Natural killer cell treated with Interleukin-12 subunit alpha and Interleukin-12 subunit beta and Interleukin-15 and Interleukin-18, amount 100 ng/mL, for 72 hours (primary cell): ENCODE data around the gene TMEM219. TPM values are rescaled to one million over a fixed set of nuclear protein-coding genes. Genes with fewer than 3 reads are reported as not detected.
A peak's percentile ranks its signal among the peaks of the same experiment; 100 is the strongest.

Experiments
- ATAC-seq, 2 donors: fragments of 150-1000 bp; cut with Tn5 transposase in 1 of 2; sonication (Bioruptor Pico), chemical (Tn5 transposase) in 1 of 2; 2 replicates each; pipeline ENCODE4 v1.10.0; 2021
- DNase-seq: peaks from one replicate; pipeline ENCODE4 v3.0.0; 2022; ENCODE audit warnings: low spot score
- H3K27ac Mint-ChIP-seq, 2 donors: 1 replicate in 1 of 2; 2 replicates in 1 of 2; pipeline ENCODE4 v1.8.0; 2022; ENCODE audit warnings: mixed read lengths in 2 of 2, mild to moderate bottlenecking in 1 of 2, moderate library complexity in 1 of 2
- H3K27me3 Mint-ChIP-seq, 2 donors: 1 replicate in 1 of 2; 2 replicates in 1 of 2; pipeline ENCODE4 v1.8.0; 2022; ENCODE audit warnings: mixed read lengths in 2 of 2
- H3K36me3 Mint-ChIP-seq: one replicate; pipeline ENCODE4 v1.8.0; 2022; ENCODE audit warnings: mixed read lengths
- H3K4me1 Mint-ChIP-seq, 2 donors: 1 replicate in 1 of 2; 2 replicates in 1 of 2; pipeline ENCODE4 v1.8.0; 2022; ENCODE audit warnings: low read depth in 2 of 2, mixed read lengths in 2 of 2, mild to moderate bottlenecking in 1 of 2
- H3K4me3 Mint-ChIP-seq: one replicate; pipeline ENCODE4 v1.8.0; 2022; ENCODE audit warnings: mixed read lengths
- H3K9me3 Mint-ChIP-seq: 2 replicates; pipeline ENCODE4 v1.8.0; 2022; ENCODE audit warnings: mixed read lengths
- total RNA-seq, 2 donors: library from RNA; stranded (reverse); gene quantifications; one replicate each; pipeline ENCODE4 v1.2.3, GENCODE V29; 2022

TMEM219 gene
- 10 to 100 TPM; 44.3 to 51.6 TPM for total RNA-seq

GRCh38 chr16:29961479-29962343 is at the start of gene TMEM219:
Gene TMEM219 (plus strand): TSS chr16:29962079. CDS start chr16:29963144, 1,065 bp downstream.
- peak within 1 kb of the TSS; percentile 96 for H3K4me3 Mint-ChIP-seq
- ATAC-seq, result peak; percentile 95 to 96
- H3K9me3 Mint-ChIP-seq, result no peaks in the 10 kb centered on the region
- peak; percentile 95 for DNase-seq
- H3K36me3 Mint-ChIP-seq, result no peaks in the 10 kb centered on the region
- H3K4me1 Mint-ChIP-seq, result peaks cover 15 to 16% of the 10 kb centered on the region in 2 donors
- H3K27me3 Mint-ChIP-seq, result no peaks in the 10 kb centered on the region
- H3K27ac Mint-ChIP-seq, result peak within 1 kb of the TSS; percentile 83 to 93

GRCh38 chr16:29912087-29912486 is 49.8 kb upstream of the TMEM219 start:
- Mint-ChIP-seq H3K4me1 (peaks cover 6 to 9% of the 10 kb centered on the region in 2 donors), H3K27ac (peak overlapping the region in 1 of 2 donors; percentile 37), H3K9me3 (no peaks in the 10 kb centered on the region), H3K36me3 (peaks cover 4% of the 10 kb centered on the region), H3K4me3 (no peak overlapping the region), H3K27me3 (no peaks in the 10 kb centered on the region)
- ATAC-seq, result peak in 1 of 2 donors; percentile 6
- no peak for DNase-seq

GRCh38 chr16:29913514-29913913 is 48.4 kb upstream of the TMEM219 start:
- Mint-ChIP-seq H3K27me3 (no peaks in the 10 kb centered on the region), H3K9me3 (no peaks in the 10 kb centered on the region), H3K36me3 (peaks cover 4% of the 10 kb centered on the region), H3K4me3 (no peak overlapping the region), H3K4me1 (peaks cover 6 to 9% of the 10 kb centered on the region in 2 donors), H3K27ac (no peak overlapping the region)
- no peak for ATAC-seq
- no peak for DNase-seq

GRCh38 chr16:29915590-29916247 is 46.2 kb upstream of the TMEM219 start:
- Mint-ChIP-seq H3K36me3 (peaks cover 11% of the 10 kb centered on the region), H3K27ac (peak overlapping the region in 1 of 2 donors; percentile 22), H3K27me3 (no peaks in the 10 kb centered on the region), H3K4me3 (no peak overlapping the region), H3K4me1 (peaks cover 11 to 15% of the 10 kb centered on the region in 2 donors), H3K9me3 (no peaks in the 10 kb centered on the region)
- DNase-seq (no peak), ATAC-seq (no peak)

- DNase-seq, result no peak
- Mint-ChIP-seq H3K4me1 (peaks cover 14 to 20% of the 10 kb centered on the region in 2 donors), H3K27ac (no peak overlapping the region), H3K36me3 (peaks cover 15% of the 10 kb centered on the region), H3K27me3 (no peaks in the 10 kb centered on the region), H3K9me3 (no peaks in the 10 kb centered on the region), H3K4me3 (no peak overlapping the region)
- ATAC-seq, result no peak
Observed at GRCh38 chr16:29916979-29917378, 44.9 kb upstream of the TMEM219 start.

GRCh38 chr16:29920288-29921033 is 41.4 kb upstream of the TMEM219 start:
- Mint-ChIP-seq H3K27ac (no peak overlapping the region), H3K4me1 (peaks cover 21 to 35% of the 10 kb centered on the region in 2 donors), H3K27me3 (no peaks in the 10 kb centered on the region), H3K9me3 (no peaks in the 10 kb centered on the region), H3K4me3 (no peak overlapping the region), H3K36me3 (peaks cover 21% of the 10 kb centered on the region)
- DNase-seq (no peak), ATAC-seq (no peak)

- Mint-ChIP-seq H3K36me3 (peaks cover 17% of the 10 kb centered on the region), H3K4me1 (peaks cover 19 to 32% of the 10 kb centered on the region in 2 donors), H3K27me3 (no peaks in the 10 kb centered on the region), H3K4me3 (no peak overlapping the region), H3K27ac (no peak overlapping the region), H3K9me3 (no peaks in the 10 kb centered on the region)
- DNase-seq (no peak), ATAC-seq (no peak)
Observed at GRCh38 chr16:29921034-29921385, 40.9 kb upstream of the TMEM219 start.

GRCh38 chr16:29922326-29922725 is 39.6 kb upstream of the TMEM219 start:
- ATAC-seq (no peak), DNase-seq (no peak)
- H3K27ac Mint-ChIP-seq, result no peak overlapping the region
- H3K36me3 Mint-ChIP-seq, result peaks cover 17% of the 10 kb centered on the region
- H3K4me1 Mint-ChIP-seq, result peaks cover 31 to 41% of the 10 kb centered on the region in 2 donors
- H3K27me3 Mint-ChIP-seq, result no peaks in the 10 kb centered on the region
- no peak overlapping the region for H3K4me3 Mint-ChIP-seq
- H3K9me3 Mint-ChIP-seq, result no peaks in the 10 kb centered on the region

- Mint-ChIP-seq H3K9me3 (no peaks in the 10 kb centered on the region), H3K27ac (no peak overlapping the region), H3K4me1 (peaks cover 35 to 46% of the 10 kb centered on the region in 2 donors), H3K4me3 (no peak overlapping the region), H3K27me3 (no peaks in the 10 kb centered on the region), H3K36me3 (peaks cover 17% of the 10 kb centered on the region)
- ATAC-seq, result no peak
- no peak for DNase-seq
Observed at GRCh38 chr16:29922986-29923501, 38.8 kb upstream of the TMEM219 start.

- Mint-ChIP-seq H3K9me3 (no peaks in the 10 kb centered on the region), H3K27me3 (no peaks in the 10 kb centered on the region), H3K27ac (peak overlapping the region; percentile 90 to 92), H3K4me3 (peak overlapping the region; percentile 91), H3K4me1 (peaks cover 35 to 44% of the 10 kb centered on the region in 2 donors), H3K36me3 (peaks cover 16% of the 10 kb centered on the region)
- no peak for DNase-seq
- ATAC-seq, result no peak
Observed at GRCh38 chr16:29925105-29925756, 36.6 kb upstream of the TMEM219 start.

GRCh38 chr16:29925781-29926710 is 35.8 kb upstream of the TMEM219 start, which contains the start of gene KCTD13:
Gene KCTD13 (minus strand): TSS chr16:29926226. CDS start chr16:29926033, 193 bp downstream.
- peak; percentile 97 to 98 for ATAC-seq

GRCh38 chr16:29926711-29927052 is 35.2 kb upstream of the TMEM219 start:
- no peak for DNase-seq
- H3K4me3 Mint-ChIP-seq, result peak overlapping the region; percentile 91
- ATAC-seq, result no peak
- H3K9me3 Mint-ChIP-seq, result no peaks in the 10 kb centered on the region
- H3K27me3 Mint-ChIP-seq, result no peaks in the 10 kb centered on the region
- peak overlapping the region; percentile 92 to 97 for H3K27ac Mint-ChIP-seq
- peaks cover 6% of the 10 kb centered on the region for H3K36me3 Mint-ChIP-seq
- peaks cover 27 to 34% of the 10 kb centered on the region in 2 donors for H3K4me1 Mint-ChIP-seq

More at GRCh38 chr16:29925781-29926710, 35.8 kb upstream of the TMEM219 start, which contains the start of gene KCTD13:
- Mint-ChIP-seq H3K27ac (peak within 1 kb of the TSS; percentile 92 to 97), H3K27me3 (no peaks in the 10 kb centered on the region), H3K36me3 (peaks cover 7% of the 10 kb centered on the region), H3K4me3 (peak within 1 kb of the TSS; percentile 91), H3K4me1 (peaks cover 27 to 36% of the 10 kb centered on the region in 2 donors), H3K9me3 (no peaks in the 10 kb centered on the region)
- peak; percentile 92 for DNase-seq
